ENCODE data around the gene MRPS2. TPM values are rescaled to one million over a fixed set of nuclear protein-coding genes. Genes with fewer than 3 reads are reported as not detected.

Gene MRPS2
- total and polyA plus RNA-seq, 9 of the 15 experiments (the other 6 are each of a cell fraction or from before 2014, with no cell fraction given), result 8.0 to 167 (median 81.3) TPM

GRCh38 chr9:135474915-135475314 lies 25.6 kb upstream of the MRPS2 start (continued):
- TF ChIP-seq PBX2 (CRISPR knock-in tag; IDR thresholded peaks at IDR 0.05; ENCODE audit: low read depth) (no peak), PBX2 (tag; conservative IDR thresholded peaks at IDR 0.05; ENCODE audit: low read depth) (no peak), NEUROD1 (IDR thresholded peaks at IDR 0.05; ENCODE audit: borderline replicate concordance, low read depth, low read length, partially characterized antibody) (no peak), XRCC3 (IDR thresholded peaks at IDR 0.05) (no peak), SMARCB1 (IDR thresholded peaks at IDR 0.05; ENCODE audit: insufficient read length, low read depth) (no peak), MYNN (IDR thresholded peaks at IDR 0.05) (no peak), MYNN (CRISPR knock-in tag; IDR thresholded peaks at IDR 0.05) (no peak), KLF16 (IDR thresholded peaks at IDR 0.05) (0 out of 2 replicates have a peak, but pooled peaks have one; percentile 8), DEAF1 (CRISPR knock-in tag; IDR thresholded peaks at IDR 0.05) (peak; percentile 29; the same call in 1 of the 2 replicates), ETV1 (tag; conservative IDR thresholded peaks at IDR 0.05; ENCODE audit: low read depth) (no peak), RAD21 (CRISPR knock-in tag; conservative IDR thresholded peaks at IDR 0.05 in 1 of 2, IDR thresholded peaks at IDR 0.05 in 1 of 2) (peak; percentile 56 to 71), DIDO1 (tag; IDR thresholded peaks at IDR 0.05; ENCODE audit: low read depth) (no peak), DLX4 (CRISPR knock-in tag; IDR thresholded peaks at IDR 0.05) (no peak), TARDBP (IDR thresholded peaks at IDR 0.05) (no peak), ZC3H4 (CRISPR knock-in tag; IDR thresholded peaks at IDR 0.05; ENCODE audit: borderline replicate concordance) (no peak), FOXO4 (CRISPR knock-in tag; IDR thresholded peaks at IDR 0.05) (no peak), ARID3A (IDR thresholded peaks at IDR 0.05; ENCODE audit: borderline replicate concordance, low read depth, low read length) (no peak), WHSC1 (IDR thresholded peaks at IDR 0.05; ENCODE audit: low read length) (no peak)
